Occipital lobe (tissue), 2 donors: ENCODE measurements around the gene MYOG. TPM values are rescaled to one million over a fixed set of nuclear protein-coding genes. Genes with fewer than 3 reads are reported as not detected.

Experiments used
- DNase-seq: peaks from one replicate; lab custom pipeline; 2025; lab: John Stamatoyannopoulos, UW
- total RNA-seq: library from RNA; depleted of rRNA; stranded (reverse); fragments of >200 nt; gene quantifications from one replicate; pipeline ENCODE4 v1.2.3, GENCODE V29; 2014

The MYOG gene
- total RNA-seq, 1 donor from 2014 or later: not detected

GRCh38 chr1:203033287-203033686, 52.5 kb downstream of the MYOG start:
- no peak for DNase-seq

Other genes starting within 250 kb of the MYOG start
- gene RABIF, start 196.9 kb downstream of the MYOG start, total RNA-seq: 15.3 TPM
- 37.0 TPM for gene KLHL12, start 158.8 kb downstream of the MYOG start, total RNA-seq
- 54.6 TPM for gene ADIPOR1, start 127.7 kb downstream of the MYOG start, total RNA-seq
- gene CYB5R1, start 118.8 kb downstream of the MYOG start, total RNA-seq: 19.5 TPM
- 131 TPM for gene TMEM183A, start 78.6 kb downstream of the MYOG start, total RNA-seq
- gene PPFIA4, start 59.5 kb downstream of the MYOG start, total RNA-seq: 11.1 TPM
- 24.0 TPM for gene ADORA1, start 41.7 kb upstream of the MYOG start, total RNA-seq
- not detected for gene MYBPH, start 89.8 kb upstream of the MYOG start, total RNA-seq
- 1.6 TPM for gene CHI3L1, start 100.7 kb upstream of the MYOG start, total RNA-seq
- gene CHIT1, start 143.7 kb upstream of the MYOG start, total RNA-seq: not detected
- gene BTG2, start 219.5 kb upstream of the MYOG start, total RNA-seq: 13.9 TPM